SK-N-SH (cell line): Measurements from ENCODE around the gene RASEF. TPM values are rescaled to one million over a fixed set of nuclear protein-coding genes. Genes with fewer than 3 reads are reported as not detected.
"Not testable (repeated sequence)": the region's sequence is repeated elsewhere in the genome, so short reads cannot be mapped to it uniquely, and the experiment has no call there.

Experiments used
- CTCF ChIA-PET: fragments of 300-600, 350-600 bp; formaldehyde crosslinking; extraction: SDS; loops from one replicate; lab custom pipeline; 2021; lab: Yijun Ruan, JAX
- POLR2A ChIA-PET: fragments of 350-600 bp; sonication (Branson Sonifier 250); formaldehyde crosslinking; extraction: SDS; loops from one replicate; lab custom pipeline; 2020; ENCODE audit warnings: antibody characterized with exemption, inconsistent platforms; lab: Yijun Ruan, JAX
- DNase-seq: peaks from one replicate; pipeline ENCODE4 v3.0.0; 2012
- H2AFZ ChIP-seq: fragments of 200-600 bp; sonication (generic); 2 replicates; pipeline ENCODE4 v1.8.1; 2016; ENCODE audit warnings: antibody characterized with exemption, mild to moderate bottlenecking, low read depth
- H3F3A ChIP-seq: fragments of 200-600 bp; sonication (generic); replicated peaks from 2 replicates; pipeline ENCODE3; 2016; ENCODE audit warnings: antibody characterized with exemption, mild to moderate bottlenecking; ENCODE audit not compliant: insufficient read depth
- H3K27ac ChIP-seq, 2 experiments: fragments of 200-500 bp in 1 of 2; fragments of 200-600 bp in 1 of 2; sonication (Bioruptor generic) in 1 of 2; sonication (generic), shearing (Covaris generic) in 1 of 2; 2 replicates each; pipeline versions ENCODE4 v1.5.1 to v1.6.1; 2014 to 2016; ENCODE audit warnings: low read depth in 2 of 2, inconsistent platforms in 1 of 2, low read length in 1 of 2, mild to moderate bottlenecking in 1 of 2, mixed read lengths in 1 of 2
- H3K27me3 ChIP-seq: fragments of 200-600 bp; sonication (generic), shearing (Covaris generic); 2 replicates; pipeline ENCODE4 v1.6.1; 2016; ENCODE audit warnings: mixed run types; ENCODE audit not compliant: insufficient read depth
- H3K36me3 ChIP-seq, 2 experiments: fragments of 200-500 bp in 1 of 2; fragments of 200-600 bp in 1 of 2; sonication (Bioruptor generic) in 1 of 2; sonication (generic) in 1 of 2; replicated peaks in 1 of 2; 2 replicates each; pipeline versions ENCODE3 to v1.5.1; 2014 to 2016; ENCODE audit warnings: low read length in 1 of 2, mild to moderate bottlenecking in 1 of 2; ENCODE audit not compliant: insufficient read depth in 2 of 2, control insufficient read depth in 1 of 2
- H3K4me1 ChIP-seq, 2 experiments: fragments of 200-500 bp in 1 of 2; fragments of 200-600 bp in 1 of 2; sonication (Bioruptor generic) in 1 of 2; sonication (generic), shearing (Covaris generic) in 1 of 2; 2 replicates each; pipeline versions ENCODE4 v1.5.1 to v1.6.1; 2014 to 2016; ENCODE audit warnings: low read depth in 1 of 2, low read length in 1 of 2, mixed run types in 1 of 2; ENCODE audit not compliant: insufficient read depth in 2 of 2, control insufficient read depth in 1 of 2
- H3K4me2 ChIP-seq: fragments of 200-600 bp; sonication (generic), shearing (Covaris generic); 2 replicates; pipeline ENCODE4 v1.6.1; 2017; ENCODE audit warnings: mixed run types
- H3K4me3 ChIP-seq, 2 experiments: fragments of 200-500 bp in 1 of 2; fragments of 200-600 bp in 1 of 2; sonication (Bioruptor generic) in 1 of 2; sonication (generic), shearing (Covaris generic) in 1 of 2; 2 replicates each; pipeline versions ENCODE4 v1.5.1 to v1.8.1; 2014 to 2016; ENCODE audit warnings: low read depth in 2 of 2, inconsistent platforms in 1 of 2, low read length in 1 of 2, mild to moderate bottlenecking in 1 of 2, mixed read lengths in 1 of 2, moderate library complexity in 1 of 2
- H3K79me2 ChIP-seq: fragments of 200-600 bp; sonication (generic); 2 replicates; pipeline ENCODE4 v1.8.1; 2017; ENCODE audit warnings: mild to moderate bottlenecking; ENCODE audit not compliant: insufficient read depth
- H3K9ac ChIP-seq: fragments of 200-600 bp; sonication (generic); 2 replicates; pipeline ENCODE4 v1.6.1; 2017; ENCODE audit warnings: mixed run types
- H3K9me2 ChIP-seq: fragments of 200-600 bp; sonication (generic); 2 replicates; pipeline ENCODE4 v1.6.1; 2017; ENCODE audit warnings: mixed run types
- H3K9me3 ChIP-seq: fragments of 200-600 bp; sonication (generic); 2 replicates; pipeline ENCODE4 v1.6.1; 2017; ENCODE audit warnings: mixed run types, mild to moderate bottlenecking, moderate library complexity
- H4K20me1 ChIP-seq: fragments of 200-600 bp; sonication (generic); 2 replicates; pipeline ENCODE4 v1.6.1; 2017; ENCODE audit warnings: mild to moderate bottlenecking, mixed run types; ENCODE audit not compliant: insufficient read depth
- CHD2 ChIP-seq: fragments of 150-350 bp; IDR thresholded peaks from 2 replicates; pipeline ENCODE4 v1.6.1; 2018; ENCODE audit warnings: low read length; ENCODE audit not compliant: partially characterized antibody
- CTCF ChIP-seq: fragments of 200-600 bp; sonication (generic); IDR thresholded peaks from 2 replicates; pipeline ENCODE4 v1.6.1; 2017; ENCODE audit warnings: antibody characterized with exemption, mild to moderate bottlenecking, moderate library complexity
- FOXM1 ChIP-seq: IDR thresholded peaks from 2 replicates; pipeline ENCODE4 v1.4.0; 2012; ENCODE audit warnings: low read depth, mild to moderate bottlenecking
- GATA2 ChIP-seq: sonication (generic); formaldehyde crosslinking; IDR thresholded peaks from 2 replicates; pipeline ENCODE4 v1.5.0; 2020; ENCODE audit warnings: mild to moderate bottlenecking, missing genetic modification reagents
- NRF1 ChIP-seq: IDR thresholded peaks from 2 replicates; pipeline ENCODE4 v1.6.1; 2012; ENCODE audit warnings: low read depth, mild to moderate bottlenecking, low read length
- POLR2AphosphoS5 ChIP-seq: IDR thresholded peaks from 2 replicates; pipeline ENCODE4 v1.6.1; 2012; ENCODE audit warnings: low read depth, low read length
- RCOR1 ChIP-seq: fragments of 150-350 bp; IDR thresholded peaks from 2 replicates; pipeline ENCODE4 v1.6.1; 2017; ENCODE audit warnings: antibody characterized with exemption, low read length
- REST ChIP-seq: IDR thresholded peaks from 2 replicates; pipeline ENCODE4 v1.6.1; 2012; ENCODE audit warnings: mild to moderate bottlenecking, low read depth, low read length, moderate library complexity
- RFX5 ChIP-seq: IDR thresholded peaks from 2 replicates; pipeline ENCODE4 v1.6.1; 2012; ENCODE audit warnings: mild to moderate bottlenecking, improper control_type of control experiment, low read length
- SIN3A ChIP-seq: IDR thresholded peaks from 2 replicates; pipeline ENCODE4 v1.6.1; 2012; ENCODE audit warnings: low read depth, mild to moderate bottlenecking, low read length, moderate library complexity, borderline replicate concordance
- SMC3 ChIP-seq: IDR thresholded peaks from 2 replicates; pipeline ENCODE4 v1.6.1; 2012; ENCODE audit warnings: low read depth, low read length, improper control_type of control experiment
- TEAD4 ChIP-seq: IDR thresholded peaks from 2 replicates; pipeline ENCODE4 v1.4.0; 2012; ENCODE audit warnings: mild to moderate bottlenecking, borderline replicate concordance; ENCODE audit not compliant: insufficient read depth
- USF1 ChIP-seq: IDR thresholded peaks from 2 replicates; pipeline ENCODE4 v1.4.0; 2012; ENCODE audit warnings: low read depth, borderline replicate concordance
- YY1 ChIP-seq: IDR thresholded peaks from 2 replicates; pipeline ENCODE4 v1.4.0; 2012; ENCODE audit warnings: low read depth, mild to moderate bottlenecking
- WGBS: methylation state at CpG from one replicate; pipeline ENCODE4 v1.1.6; 2017; ENCODE audit warnings: low lambda C conversion rate; 5-methylcytosine and 5-hydroxymethylcytosine counted together
- polyA plus RNA-seq, 3 experiments: library from polyadenylated mRNA; depleted of rRNA; stranded (reverse); fragments of >200 nt; gene quantifications; 2 replicates each; pipeline ENCODE4 v1.2.3, GENCODE V29; 2012
- TF ChIP-seq, protein P1 (sequence below): fragments of 150-350 bp; IDR thresholded peaks from 2 replicates; pipeline ENCODE4 v1.6.1; 2016; ENCODE audit warnings: mild to moderate bottlenecking, low read depth, low read length
- TF ChIP-seq, protein P2 (sequence below): IDR thresholded peaks from 2 replicates; pipeline ENCODE4 v1.4.0; 2012; ENCODE audit warnings: low read depth
- TF ChIP-seq, protein P3 (sequence below): IDR thresholded peaks from 2 replicates; pipeline ENCODE4 v1.4.0; 2012; ENCODE audit warnings: low read depth, borderline replicate concordance

RASEF gene
- polyA plus RNA-seq, 1 of the 3 experiments (the other 2 are of a cell fraction): not detected

- no peaks in the 10 kb centered on the region for H4K20me1 ChIP-seq
- H3K36me3 ChIP-seq: no peaks in the 10 kb centered on the region
- H2AFZ ChIP-seq: no peak overlapping the region
- H3K4me1 ChIP-seq: no peaks in the 10 kb centered on the region
- H3K4me3 ChIP-seq: no peak overlapping the region
- no peaks in the 10 kb centered on the region for H3F3A ChIP-seq
- H3K27ac ChIP-seq: no peak overlapping the region
- no peak for DNase-seq
- TF ChIP-seq GATA2: no peak
- no peak for TF ChIP-seq SMC3
- TF ChIP-seq YY1: no peak
- TF ChIP-seq SIN3A: no peak
- TF ChIP-seq CTCF: no peak
- TF ChIP-seq RFX5: no peak
- no peak for TF ChIP-seq FOXM1
- TF ChIP-seq CHD2: no peak
- TF ChIP-seq USF1: no peak
- TF ChIP-seq NRF1: no peak
- TF ChIP-seq REST: no peak
- no peak for TF ChIP-seq RCOR1
- TF ChIP-seq, protein P1, sequence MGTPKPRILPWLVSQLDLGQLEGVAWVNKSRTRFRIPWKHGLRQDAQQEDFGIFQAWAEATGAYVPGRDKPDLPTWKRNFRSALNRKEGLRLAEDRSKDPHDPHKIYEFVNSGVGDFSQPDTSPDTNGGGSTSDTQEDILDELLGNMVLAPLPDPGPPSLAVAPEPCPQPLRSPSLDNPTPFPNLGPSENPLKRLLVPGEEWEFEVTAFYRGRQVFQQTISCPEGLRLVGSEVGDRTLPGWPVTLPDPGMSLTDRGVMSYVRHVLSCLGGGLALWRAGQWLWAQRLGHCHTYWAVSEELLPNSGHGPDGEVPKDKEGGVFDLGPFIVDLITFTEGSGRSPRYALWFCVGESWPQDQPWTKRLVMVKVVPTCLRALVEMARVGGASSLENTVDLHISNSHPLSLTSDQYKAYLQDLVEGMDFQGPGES: no peak
- TF ChIP-seq, protein P2, sequence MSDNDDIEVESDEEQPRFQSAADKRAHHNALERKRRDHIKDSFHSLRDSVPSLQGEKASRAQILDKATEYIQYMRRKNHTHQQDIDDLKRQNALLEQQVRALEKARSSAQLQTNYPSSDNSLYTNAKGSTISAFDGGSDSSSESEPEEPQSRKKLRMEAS: no peak
- TF ChIP-seq, protein P3, sequence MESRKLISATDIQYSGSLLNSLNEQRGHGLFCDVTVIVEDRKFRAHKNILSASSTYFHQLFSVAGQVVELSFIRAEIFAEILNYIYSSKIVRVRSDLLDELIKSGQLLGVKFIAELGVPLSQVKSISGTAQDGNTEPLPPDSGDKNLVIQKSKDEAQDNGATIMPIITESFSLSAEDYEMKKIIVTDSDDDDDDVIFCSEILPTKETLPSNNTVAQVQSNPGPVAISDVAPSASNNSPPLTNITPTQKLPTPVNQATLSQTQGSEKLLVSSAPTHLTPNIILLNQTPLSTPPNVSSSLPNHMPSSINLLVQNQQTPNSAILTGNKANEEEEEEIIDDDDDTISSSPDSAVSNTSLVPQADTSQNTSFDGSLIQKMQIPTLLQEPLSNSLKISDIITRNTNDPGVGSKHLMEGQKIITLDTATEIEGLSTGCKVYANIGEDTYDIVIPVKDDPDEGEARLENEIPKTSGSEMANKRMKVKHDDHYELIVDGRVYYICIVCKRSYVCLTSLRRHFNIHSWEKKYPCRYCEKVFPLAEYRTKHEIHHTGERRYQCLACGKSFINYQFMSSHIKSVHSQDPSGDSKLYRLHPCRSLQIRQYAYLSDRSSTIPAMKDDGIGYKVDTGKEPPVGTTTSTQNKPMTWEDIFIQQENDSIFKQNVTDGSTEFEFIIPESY: no peak
- no peak for TF ChIP-seq POLR2AphosphoS5
- no peak for TF ChIP-seq TEAD4
- no peaks in the 10 kb centered on the region for H3K79me2 ChIP-seq
- H3K9me2 ChIP-seq: no peaks in the 10 kb centered on the region
- WGBS: 53% methylated on average over 3 of the region's 3 CpGs
- H3K4me2 ChIP-seq: no peak overlapping the region
- H3K9me3 ChIP-seq: no peaks in the 10 kb centered on the region
- H3K27me3 ChIP-seq: no peaks in the 10 kb centered on the region
- ChIA-PET POLR2A (no interaction called here), CTCF (interaction anchor here (2.1 kb wide), 1 partner anchor 26 kb away, joined by 5 read pairs; no protein-coding TSS in a partner anchor)
- H3K9ac ChIP-seq: no peak overlapping the region
Measured at GRCh38 chr9:82938426-82939218, 124.3 kb downstream of the RASEF start.

DNA sequence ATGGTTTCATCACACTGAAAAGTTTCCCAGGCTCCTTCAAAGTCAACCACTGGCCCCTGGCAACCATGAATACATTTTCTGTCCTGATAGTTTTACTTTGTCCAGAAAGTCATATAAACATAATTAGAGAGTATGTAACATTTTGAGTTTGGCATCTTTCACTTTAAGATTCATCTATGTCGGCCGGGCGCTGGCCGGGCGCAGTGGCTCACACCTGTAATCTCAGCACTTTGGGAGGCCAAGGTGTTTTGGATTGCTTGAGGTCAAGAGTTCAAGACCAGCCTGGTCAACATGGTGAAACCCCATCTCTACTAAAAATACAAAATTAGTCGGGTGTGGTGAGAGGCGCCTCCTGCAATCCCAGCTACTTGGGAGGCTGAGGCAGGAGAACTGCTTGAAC is 126.4 kb downstream of the RASEF start:
- H3K36me3 ChIP-seq, H3K27me3 ChIP-seq, H3K4me3 ChIP-seq, H3K9ac ChIP-seq, H3F3A ChIP-seq, H3K9me3 ChIP-seq, H2AFZ ChIP-seq, H3K9me2 ChIP-seq, CTCF ChIA-PET, H3K4me1 ChIP-seq, H3K79me2 ChIP-seq, H4K20me1 ChIP-seq, H3K4me2 ChIP-seq, DNase-seq, POLR2A ChIA-PET, H3K27ac ChIP-seq: not testable (repeated sequence)
- 92% methylated on average over 7 of the region's 7 CpGs for WGBS
